Measurements from ENCODE around the gene DMTF1.
"Not testable (repeated sequence)": the region's sequence is repeated elsewhere in the genome, so short reads cannot be mapped to it uniquely, and the experiment has no call there.

DMTF1 gene

DNA sequence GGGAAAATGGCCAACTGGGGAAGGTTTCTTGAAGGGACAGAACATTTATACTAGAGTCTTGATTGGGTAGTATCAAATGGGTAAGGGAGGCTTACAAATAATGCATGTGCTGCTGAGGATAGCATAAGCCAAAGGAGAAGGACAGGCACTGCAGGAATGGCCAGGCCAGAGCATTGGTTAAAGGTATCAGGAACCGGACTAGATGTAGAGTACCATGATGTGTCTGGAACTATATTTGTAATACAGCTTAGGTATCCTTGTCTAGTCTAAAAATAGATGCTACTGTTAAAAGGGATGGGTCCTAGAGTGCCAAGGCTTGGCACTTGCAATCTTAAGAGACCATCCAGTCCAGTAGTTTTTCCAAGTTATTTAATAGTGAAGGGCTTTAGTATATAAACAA, 47.0 kb downstream of the DMTF1 start:
- ATAC-seq = no peak

DNA sequence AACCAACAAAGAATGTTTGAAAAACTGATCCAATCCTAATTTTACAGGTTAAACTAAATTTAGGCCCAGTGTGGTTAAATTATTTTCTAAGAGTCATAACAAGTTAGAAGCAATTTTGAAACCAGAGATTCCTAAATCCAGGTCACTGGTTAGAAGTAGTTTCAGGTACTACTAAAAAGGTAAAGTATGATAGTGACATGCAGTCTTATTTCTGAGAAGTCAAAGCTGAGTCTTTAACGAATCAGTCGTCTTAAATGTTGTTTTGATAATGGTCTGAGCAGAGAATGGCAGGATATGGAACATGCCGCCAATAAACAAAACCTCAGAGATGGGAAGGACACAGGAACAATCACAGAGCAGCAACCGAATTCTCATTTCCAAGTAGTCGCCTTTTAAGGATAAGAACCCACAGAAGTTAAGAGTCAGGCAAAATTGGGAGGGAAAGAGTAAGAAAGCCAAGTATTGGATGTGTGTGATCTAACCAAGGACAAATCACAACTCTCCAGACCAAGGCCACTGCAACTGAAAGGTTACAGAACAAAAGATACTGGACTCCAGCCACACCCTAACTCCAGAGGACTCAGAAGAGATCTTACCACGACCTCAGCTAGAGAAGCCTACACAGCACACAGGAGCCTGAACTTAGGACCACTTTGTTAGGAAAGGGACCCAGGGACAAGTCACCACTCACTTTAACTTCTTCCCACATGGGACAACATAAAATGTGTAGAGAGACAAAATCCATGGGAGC, 47.6 kb downstream of the DMTF1 start:
- no peak for ATAC-seq

DNA sequence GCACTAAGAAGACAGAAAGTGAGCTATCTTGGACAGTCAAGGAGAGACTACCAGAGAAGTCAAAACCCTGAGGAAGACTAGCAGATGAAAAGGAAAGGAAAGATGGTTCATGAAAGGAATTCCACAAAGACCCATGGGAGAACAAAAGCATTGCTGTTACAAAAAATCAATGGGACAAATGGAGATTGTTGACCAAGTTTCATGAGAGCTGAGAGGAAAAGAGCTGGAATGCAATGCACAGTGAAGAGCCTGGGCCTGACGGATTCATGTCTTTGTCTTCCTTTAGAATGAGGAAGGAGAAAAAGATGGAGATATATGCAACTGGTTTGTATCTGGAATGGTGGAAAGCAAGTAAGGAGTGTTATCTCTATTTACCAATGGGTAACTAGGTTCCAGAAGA, 50.0 kb downstream of the DMTF1 start:
- no peak for ATAC-seq

DNA sequence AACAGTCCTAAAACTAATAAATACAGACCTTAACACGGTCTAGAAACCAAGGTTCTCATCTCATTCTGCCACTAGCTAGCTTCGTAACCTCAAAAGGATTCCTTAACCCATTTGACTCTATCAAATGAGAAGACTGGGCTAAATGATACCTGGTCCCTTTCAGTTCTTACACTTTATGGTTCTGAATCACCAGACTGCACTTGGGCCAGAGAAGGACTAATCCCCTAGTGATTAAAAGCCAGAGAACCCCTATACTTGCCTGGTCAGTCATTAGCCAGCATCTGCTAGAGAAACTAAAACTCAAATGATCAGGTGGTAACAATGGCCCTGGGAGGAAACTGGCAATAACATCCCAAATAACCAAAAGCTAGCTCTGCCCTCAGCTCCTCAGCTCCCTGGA, 50.5 kb downstream of the DMTF1 start:
- ATAC-seq = no peak

DNA sequence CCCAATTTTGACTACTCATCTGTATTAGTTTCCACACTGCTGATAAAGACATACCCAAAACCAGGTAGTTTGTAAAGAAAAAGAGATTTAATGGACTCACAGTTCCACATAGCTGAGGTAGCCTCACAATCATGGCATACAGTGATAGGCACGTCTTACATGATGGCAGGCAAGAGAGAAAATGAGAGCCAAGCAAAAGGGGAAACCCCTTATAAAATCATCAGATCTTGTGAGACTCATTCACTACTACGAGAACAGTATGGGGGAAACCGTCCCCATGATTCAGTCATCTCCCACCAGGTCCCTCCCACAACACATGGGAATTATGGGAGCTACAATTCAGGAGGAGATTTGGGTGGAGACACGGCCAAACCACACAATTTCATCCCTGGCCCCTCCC, 51.7 kb downstream of the DMTF1 start:
- ATAC-seq = peak; percentile 40 to 47

DNA sequence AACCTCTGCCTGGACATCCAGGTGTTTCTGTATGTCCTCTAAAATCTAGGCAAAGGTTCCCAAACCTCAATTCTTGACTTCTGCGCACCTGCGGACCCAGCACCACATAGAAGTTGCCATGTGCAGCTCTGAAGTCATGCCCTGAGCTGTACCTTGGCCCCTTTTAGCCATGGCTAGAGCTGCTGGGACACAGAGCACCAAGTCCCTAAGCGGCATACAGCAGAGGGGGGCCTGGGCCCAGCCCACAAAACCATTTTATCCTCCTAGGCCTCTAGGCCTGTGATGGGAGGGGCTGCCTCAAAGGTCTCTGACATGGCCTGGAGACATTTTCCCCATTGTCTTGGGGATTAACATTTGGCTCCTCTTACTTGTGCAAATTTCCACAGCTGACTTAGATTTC, 52.7 kb downstream of the DMTF1 start:
- no peak for ATAC-seq

DNA sequence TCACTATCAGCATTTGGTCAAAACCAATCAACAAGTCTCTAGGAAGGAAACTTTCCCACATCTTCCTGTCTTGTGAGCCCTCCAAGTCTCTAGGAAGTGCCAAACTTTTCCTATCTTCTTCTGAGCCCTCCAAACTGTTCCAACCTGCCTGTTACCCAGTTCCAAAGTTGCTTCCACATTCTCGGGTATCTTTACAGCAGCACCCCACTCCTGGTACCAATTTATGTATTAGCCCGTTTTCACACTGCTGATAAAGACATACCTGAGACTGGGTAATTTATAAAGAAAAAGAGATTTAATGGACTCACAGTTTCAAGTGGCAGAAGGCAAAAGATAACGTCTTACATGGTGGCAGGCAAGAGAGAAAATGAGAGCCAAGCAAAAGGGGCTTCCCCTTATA, 53.4 kb downstream of the DMTF1 start:
- ATAC-seq = not testable (repeated sequence)

DNA sequence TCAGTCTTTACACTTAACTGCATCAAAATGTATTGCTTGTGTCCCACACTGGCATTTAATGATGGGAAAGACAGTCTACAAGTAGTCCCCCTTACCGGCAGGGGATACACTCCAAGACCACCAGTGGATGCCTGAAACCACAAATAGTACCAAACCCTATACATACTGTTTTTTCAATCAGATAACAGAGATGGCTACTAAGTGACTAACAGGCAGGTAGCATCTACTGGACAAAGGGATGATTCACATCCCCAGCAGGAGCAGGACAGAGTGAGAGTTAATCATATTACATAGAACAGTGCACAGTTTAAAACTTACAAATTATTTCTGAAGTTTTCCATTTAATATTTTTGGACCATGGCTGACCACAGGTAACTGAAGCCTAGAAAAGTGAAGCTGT, 54.1 kb downstream of the DMTF1 start:
- ATAC-seq = no peak

DNA sequence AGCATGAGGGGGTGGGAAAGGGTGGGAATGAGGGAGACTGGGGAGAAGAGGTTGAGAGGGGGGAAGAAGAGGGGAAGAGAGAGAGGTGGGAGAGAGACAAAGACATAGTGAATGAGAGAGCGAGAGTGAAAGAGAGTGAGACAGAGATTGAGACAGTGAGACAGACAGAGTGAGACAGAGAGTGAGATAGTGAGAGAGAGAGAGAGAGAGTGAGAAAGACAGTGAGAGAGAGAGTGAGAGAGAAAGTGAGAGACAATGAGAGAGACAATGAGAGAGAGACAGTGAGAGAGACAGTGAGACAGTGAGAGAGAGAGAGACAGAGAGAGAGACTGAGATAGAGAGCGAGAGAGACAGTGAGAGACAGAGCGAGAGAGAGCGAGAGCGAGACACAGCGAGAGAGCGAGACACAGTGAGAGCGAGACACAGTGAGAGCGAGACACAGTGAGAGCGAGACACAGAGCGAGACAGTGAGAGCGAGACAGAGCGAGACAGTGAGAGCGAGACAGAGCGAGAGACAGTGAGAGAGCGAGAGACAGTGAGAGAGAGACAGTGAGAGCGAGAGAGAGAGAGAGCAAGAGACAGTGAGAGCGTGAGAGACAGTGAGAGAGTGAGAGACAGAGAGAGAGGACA, 57.2 kb downstream of the DMTF1 start:
- ATAC-seq = no peak

DNA sequence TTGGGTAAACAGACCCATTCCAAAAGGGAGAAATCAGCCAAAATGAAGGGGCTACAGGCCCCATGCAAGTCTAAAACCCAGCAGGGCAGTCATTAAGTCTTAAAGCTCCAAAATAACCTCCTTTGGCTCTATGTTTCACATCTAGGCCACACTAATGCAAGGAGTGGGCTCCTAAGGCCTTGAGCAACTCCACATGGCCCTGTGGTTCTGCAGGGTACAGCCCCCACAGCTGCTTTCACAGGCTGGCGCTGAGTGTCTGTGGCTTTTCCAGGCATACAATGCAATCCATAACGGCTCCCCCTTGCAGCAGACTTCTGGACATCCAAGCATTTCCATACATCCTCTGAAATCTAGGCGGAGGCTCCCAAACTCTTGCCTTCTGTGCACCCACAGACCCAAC, 58.3 kb downstream of the DMTF1 start:
- no peak for ATAC-seq

DNA sequence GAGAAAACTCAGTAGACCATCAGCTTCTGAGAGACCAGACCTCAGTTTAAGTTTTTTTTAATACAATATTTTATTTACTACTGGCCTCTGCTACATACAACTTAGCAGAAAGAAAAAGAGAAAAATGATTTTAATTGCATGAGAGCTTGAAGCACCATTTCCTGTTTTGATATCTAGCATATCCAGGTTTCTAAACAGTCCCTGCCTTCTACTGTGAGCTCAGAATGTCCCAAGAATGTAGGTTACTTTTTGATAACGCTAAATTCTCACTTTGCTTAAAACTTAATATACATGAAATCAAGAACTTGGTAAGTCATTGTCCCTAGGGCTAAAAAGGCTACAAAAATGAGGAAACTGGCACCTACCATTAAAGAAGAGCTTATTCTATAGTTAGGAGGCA, 60.2 kb downstream of the DMTF1 start:
- no peak for ATAC-seq

DNA sequence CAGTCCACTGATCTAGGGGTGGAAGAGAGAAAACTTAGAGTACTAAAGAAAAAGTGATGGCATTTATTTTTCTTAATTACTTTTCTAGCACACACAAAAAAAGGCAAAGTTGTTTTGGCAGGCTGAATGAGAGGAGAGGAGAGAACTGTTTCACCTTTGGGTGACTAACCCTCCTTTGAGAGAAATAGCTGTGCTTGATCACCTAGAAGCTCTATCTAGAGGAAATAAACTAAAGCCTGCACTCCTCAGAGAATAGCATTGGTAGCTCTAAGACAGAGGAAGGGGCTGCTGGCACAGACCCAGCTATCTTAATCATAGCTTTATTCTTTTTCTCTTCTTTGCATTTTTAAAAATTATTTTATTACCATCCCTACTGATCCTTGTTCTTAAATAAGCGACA, 61.0 kb downstream of the DMTF1 start:
- ATAC-seq = no peak

DNA sequence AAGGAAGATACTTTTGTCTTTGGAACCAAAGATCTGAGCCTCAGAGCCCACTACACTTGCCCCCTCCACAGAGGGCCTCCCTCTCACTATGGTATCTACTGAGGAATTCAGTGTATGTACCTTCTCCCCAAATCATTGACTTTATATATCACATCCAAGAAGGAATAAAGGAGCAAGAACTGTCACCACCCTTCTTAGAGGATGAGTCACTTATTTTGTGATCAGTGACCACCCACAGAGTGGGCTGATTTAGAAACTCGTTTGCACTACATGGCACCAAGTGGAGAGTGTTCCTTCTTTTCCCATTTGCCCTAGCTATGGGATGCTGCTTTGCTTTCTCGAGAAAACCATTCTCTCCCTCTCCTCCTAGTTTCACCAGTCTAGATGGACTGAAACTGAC, 61.6 kb downstream of the DMTF1 start:
- no peak for ATAC-seq

DNA sequence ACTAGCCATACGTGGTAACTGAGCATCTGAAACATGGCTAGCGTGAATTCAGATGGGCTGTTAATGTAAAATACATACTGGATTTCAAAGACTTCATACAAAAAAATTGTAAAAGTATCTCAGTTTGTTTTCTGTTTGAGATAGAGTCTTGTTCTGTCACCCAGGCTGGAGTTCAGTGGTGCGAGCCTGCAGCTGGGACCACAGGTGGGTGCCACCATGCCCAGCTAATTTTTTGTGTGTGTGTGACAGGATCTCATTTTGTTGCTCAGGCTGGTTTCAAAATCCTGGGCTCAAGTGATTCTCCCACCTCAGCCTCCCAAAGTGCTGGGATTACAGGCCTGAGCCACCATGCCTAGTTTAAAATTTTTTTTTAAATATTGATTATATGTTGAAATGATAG, 62.8 kb downstream of the DMTF1 start:
- ATAC-seq = no peak

DNA sequence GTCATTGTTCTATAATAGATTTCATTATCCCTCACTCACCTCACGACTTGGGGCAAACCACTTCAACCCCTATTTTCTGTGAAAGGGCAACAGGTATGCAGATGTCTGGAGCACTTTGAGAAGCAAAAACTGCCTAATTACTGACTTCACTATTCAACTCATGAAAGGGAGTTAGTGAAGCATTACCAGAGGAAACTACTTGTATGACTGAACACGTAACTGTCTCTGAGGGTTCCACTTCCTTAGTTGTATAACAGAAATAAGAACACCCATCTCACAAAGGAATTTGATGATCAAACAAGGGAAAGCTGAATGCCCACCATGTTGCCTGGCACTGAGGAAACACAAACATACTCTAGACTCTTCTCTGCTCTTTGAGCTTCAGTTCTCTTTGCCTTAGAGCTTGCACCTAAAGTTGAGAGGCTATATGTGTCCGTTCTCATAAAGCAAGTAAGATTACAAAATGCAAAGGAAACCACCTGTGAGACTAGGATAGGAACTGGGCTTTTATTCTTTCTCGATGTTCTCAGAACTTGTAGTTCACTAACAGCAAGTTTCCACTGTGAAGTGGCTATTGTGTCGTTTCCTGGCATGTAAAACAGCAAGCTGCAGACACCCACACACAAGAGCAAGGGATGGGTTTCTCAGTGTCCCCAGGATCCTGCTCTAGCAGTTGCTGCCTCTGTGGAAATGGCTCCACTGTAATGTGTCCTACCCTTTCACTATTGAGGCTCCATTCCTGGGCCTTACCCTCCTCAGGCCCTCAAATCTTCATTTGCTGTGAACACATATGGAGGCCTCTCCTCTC, 64.7 kb downstream of the DMTF1 start:
- ATAC-seq = peak; percentile 54 to 65

DNA sequence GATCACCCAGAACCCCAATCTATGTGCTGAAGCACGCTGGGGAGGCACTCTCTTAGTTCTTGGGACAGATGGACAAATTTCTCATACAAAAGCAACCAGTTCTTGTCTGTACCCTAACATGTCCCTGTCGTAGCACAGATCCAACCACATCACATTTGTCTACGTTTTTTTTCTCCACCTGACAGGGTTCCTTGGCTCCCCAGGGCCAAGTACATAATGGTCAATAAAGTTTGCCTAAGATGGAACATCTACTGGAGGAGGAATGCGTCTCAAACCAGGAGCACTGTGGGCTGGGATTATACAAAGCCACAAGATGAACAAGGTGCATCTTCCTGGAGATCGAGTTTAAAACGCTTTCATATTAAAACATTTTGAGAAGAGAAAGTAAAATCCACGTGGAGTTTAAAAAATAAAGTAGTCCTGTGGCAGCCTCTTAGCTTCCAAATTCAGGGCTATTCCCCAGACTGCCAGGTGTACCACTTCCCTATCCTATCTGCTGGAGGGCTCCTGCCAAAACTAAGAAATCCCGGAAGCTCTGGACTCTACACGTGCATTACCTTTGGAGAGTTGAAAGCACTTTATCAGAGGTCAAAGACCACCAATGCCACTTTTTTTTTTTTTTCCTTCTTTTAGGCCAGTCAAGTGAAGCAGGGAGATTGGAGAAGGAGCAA, 65.9 kb downstream of the DMTF1 start:
- no peak for ATAC-seq

DNA sequence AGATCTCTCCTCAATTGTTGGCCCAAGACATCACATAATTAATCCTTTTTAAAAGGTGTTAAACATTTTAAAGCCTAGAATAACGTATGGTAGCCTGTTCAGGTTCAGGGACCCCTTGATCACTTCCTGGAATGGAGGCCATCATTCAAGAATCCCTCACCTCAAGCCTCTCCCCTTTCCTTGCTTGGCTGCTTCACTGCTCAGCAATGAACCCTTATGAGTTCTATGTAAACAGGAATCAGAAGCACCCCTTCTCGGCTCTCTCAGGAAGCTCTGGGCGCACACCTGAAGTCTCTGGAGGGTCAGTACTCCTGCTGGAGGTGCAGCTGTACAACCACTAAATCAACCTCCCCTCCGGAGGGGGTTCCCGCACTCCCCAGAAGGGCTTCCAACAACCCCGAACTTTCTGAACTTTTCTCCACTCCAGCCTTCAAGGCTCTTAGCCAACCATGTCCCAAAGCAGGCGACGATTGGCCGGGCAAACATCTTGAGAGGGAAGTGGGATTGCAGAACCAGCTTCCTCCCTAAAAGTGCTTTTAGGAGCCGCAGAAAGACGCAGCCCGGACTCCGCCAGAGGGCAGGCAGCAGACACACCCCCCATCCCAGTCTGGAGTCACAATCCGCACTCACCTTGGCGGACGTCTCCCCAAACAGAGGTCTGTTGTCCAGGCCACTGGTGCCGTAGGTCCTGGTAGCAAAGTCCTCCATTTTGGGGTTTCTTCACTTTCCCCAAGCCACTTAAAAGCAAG, 66.7 kb downstream of the DMTF1 start:
- no peak for ATAC-seq

DNA sequence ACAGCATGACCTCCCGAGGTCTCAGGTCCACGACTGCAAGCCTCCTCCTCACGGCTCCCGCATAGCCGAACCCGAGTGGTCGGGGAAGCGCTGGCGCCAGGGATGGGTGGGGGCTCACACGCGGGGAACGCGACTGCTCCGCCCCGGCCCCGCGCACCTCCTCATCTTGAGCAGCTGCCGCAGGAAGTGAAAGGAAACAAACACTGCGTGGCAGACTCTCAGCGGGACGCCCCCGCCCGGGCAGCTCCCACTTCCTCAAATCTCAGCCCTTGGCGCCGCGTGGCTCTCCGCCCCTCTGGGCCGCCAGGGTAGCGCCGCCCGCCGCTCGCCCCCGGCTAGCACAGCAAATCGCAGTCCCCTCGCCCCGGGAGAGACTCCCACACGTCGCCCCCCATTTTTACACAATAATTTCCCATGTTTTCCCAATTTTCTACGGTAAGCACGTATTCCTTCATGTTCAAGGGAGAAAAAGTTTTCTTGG, 67.3 kb downstream of the DMTF1 start, which contains the start of gene TMEM243:
Gene TMEM243, minus strand, starts transcription at position 188 of the 481 bp plus-strand sequence. CDS start 229 bp downstream, outside the sequence.
- peak; percentile 43 to 61 for ATAC-seq

DNA sequence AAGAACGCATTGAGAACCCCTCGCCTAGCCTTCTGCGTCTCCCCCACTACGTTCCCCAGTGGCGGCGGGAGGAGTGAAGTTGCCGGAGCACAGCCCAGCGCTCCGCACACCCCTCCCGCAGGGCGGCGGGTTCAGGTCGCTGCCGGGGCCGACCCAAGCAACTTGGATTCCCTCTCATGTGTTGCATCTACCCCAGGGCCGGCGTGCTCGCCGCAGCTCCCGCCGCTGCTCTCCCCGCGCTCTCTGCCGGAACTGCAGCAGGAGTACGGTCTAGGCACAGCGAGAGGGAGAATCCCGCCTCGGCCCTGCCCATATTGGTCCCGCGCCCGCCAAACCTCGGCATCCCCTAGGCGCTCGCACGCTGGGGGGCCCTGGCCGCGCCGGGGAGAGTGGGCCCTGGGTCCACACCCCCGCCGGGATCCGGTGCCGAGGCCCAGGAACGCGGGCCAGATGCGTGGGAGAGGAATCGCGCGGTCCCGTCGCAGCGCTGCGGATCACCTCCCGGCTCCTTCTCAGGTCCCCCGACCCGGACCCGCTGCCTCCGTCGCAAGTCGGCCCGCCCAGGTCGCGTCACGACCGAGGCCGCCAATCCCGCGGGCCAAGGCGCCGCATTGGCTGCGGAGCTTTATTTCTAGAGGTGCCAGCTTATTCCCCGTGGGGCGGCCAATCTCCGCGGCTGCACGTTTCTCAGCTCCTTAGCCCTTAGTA, 67.9 kb downstream of the DMTF1 start:
- ATAC-seq = peak; percentile 62 to 66

DNA sequence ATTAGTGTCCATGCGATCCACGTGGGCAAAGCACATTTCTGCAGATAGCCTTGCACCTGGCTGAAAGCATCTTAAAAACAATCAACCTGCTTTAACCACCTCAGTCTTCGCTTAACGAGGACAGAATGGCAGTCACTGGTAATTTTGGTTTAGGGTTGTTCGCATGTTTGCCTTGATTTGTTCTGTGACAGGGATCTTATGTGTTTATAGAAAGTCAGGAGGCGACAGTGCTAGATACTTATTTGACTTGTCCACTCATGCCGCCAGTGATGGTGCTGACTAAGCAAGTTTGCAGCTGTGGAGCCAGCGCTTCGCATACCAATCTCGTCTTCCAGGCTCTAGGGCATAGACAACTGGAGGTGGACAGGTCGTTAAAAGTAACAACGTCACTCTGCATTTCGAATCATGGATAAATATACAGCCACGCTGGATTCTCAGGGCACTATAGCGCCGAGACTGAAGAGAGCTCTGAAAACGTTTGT, 68.5 kb downstream of the DMTF1 start:
- no peak for ATAC-seq

DNA sequence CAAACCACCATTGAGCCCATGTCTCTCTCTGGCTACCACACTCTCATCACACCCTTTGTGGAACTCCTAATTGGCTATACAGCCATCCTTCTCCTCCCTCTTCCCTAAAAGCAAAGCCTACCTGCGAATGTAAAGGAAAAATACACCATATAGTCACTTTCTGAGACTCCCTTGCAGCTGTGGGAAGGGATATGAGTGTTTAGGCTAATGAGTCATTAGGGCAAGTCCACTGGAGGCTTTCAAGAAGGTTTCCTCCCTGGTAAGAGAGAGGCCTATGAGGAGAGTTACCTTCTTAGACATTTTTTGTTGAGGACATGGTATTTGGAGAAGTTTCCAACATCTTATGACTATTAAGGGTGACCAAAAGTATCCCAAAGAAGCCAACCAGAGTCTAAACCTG, 71.4 kb downstream of the DMTF1 start:
- no peak for ATAC-seq
